ENCODE measurements around the gene SYNE2. TPM values are rescaled to one million over a fixed set of nuclear protein-coding genes. Genes with fewer than 3 reads are reported as not detected.

The SYNE2 gene
- total and polyA plus RNA-seq, 2 donors (not counting 3 experiments of a cell fraction or from before 2014, with no cell fraction given) = 16.0 to 53.7 TPM

DNA sequence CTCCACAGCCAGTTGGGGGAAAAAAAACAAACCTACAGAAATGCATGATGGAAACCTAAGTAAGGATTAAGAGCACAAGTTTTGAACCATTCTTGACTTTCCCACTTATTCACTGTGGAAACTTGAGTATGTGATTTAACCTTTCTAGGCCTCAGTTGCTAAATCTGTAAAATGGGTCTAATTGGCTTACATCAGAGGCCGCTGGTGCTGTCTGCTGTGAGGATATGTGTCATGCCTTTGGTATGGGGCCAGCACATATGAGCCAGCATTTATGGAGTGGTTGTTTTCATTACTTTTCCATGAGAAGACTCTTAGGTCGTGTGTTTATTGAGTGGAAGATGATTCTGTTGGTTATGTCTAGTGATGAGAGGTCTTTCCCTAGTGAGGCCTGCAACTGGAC lies 339.0 kb downstream of the SYNE2 start:
- dilution Hi-C loops (cut with MboI; ENCODE audit: extremely low pct_ligation_motif_present, low sequenced_read_pairs) = no loop called here
- ChIA-PET CTCF (interaction anchor here (1.6 kb wide), 1 partner anchor 104 kb away, joined by 5 read pairs; no protein-coding TSS in a partner anchor), POLR2A (no interaction called here)
- no TSS peak for BruUV-seq (replicated peaks)
- peak; percentile 68 for FAIRE-seq
- H3K4me3 ChIP-seq (replicated peaks in 1 of 3; ENCODE audit: insufficient read depth in 1 of 3, low read depth in 1 of 3, low read length in 3 of 3) = no peak overlapping the region
- no peak overlapping the region for H2AFZ ChIP-seq (ENCODE audit: low read depth, low read length)
- TF ChIP-seq EZH2 (IDR thresholded peaks at IDR 0.05; ENCODE audit: borderline replicate concordance, low read depth, low read length, severe bottlenecking) (no peak), JUN (IDR thresholded peaks at IDR 0.05; ENCODE audit: borderline replicate concordance, insufficient read depth, insufficient read length, low read depth) (peak; percentile 62), FOS (IDR thresholded peaks at IDR 0.05; ENCODE audit: borderline replicate concordance, insufficient read depth, low read length) (peak; percentile 68)
- TF ChIP-seq, protein P1, sequence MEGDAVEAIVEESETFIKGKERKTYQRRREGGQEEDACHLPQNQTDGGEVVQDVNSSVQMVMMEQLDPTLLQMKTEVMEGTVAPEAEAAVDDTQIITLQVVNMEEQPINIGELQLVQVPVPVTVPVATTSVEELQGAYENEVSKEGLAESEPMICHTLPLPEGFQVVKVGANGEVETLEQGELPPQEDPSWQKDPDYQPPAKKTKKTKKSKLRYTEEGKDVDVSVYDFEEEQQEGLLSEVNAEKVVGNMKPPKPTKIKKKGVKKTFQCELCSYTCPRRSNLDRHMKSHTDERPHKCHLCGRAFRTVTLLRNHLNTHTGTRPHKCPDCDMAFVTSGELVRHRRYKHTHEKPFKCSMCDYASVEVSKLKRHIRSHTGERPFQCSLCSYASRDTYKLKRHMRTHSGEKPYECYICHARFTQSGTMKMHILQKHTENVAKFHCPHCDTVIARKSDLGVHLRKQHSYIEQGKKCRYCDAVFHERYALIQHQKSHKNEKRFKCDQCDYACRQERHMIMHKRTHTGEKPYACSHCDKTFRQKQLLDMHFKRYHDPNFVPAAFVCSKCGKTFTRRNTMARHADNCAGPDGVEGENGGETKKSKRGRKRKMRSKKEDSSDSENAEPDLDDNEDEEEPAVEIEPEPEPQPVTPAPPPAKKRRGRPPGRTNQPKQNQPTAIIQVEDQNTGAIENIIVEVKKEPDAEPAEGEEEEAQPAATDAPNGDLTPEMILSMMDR (IDR thresholded peaks at IDR 0.05; ENCODE audit: extremely low read depth in 1 of 2, insufficient read depth in 1 of 2, low read depth in 1 of 2, low read length in 2 of 2) = no peak
- no peaks in the 10 kb centered on the region for H4K20me1 ChIP-seq (replicated peaks; ENCODE audit: control insufficient read depth, extremely low read depth, insufficient read depth, low read length)
- H3K79me2 ChIP-seq (ENCODE audit: control insufficient read depth, insufficient read depth, low read length) = no peaks in the 10 kb centered on the region
- H3K9me3 ChIP-seq (replicated peaks; ENCODE audit: control insufficient read depth, insufficient read depth, low read length) = no peaks in the 10 kb centered on the region
- no peak overlapping the region for H3K4me2 ChIP-seq (ENCODE audit: insufficient read depth, low read length)
- peaks cover 0 to 3% of the 10 kb centered on the region in 2 experiments for H3K36me3 ChIP-seq (ENCODE audit: control insufficient read depth in 2 of 2, extremely low read depth in 1 of 2, insufficient read depth in 2 of 2, low read length in 2 of 2)
- H3K4me1 ChIP-seq (ENCODE audit: control insufficient read depth, extremely low read depth, insufficient read depth, low read length) = no peaks in the 10 kb centered on the region
- no peaks in the 10 kb centered on the region for H3K27me3 ChIP-seq (ENCODE audit: control insufficient read depth in 2 of 2, insufficient read depth in 2 of 2, low read length in 2 of 2)
- DNase-seq (ENCODE audit: low read depth, low spot score) = peak; percentile 79
- no peaks in the 10 kb centered on the region for H3K9me1 ChIP-seq (replicated peaks; ENCODE audit: control insufficient read depth, extremely low read depth, insufficient read depth, low read length)
- intact Hi-C loops (cut with micrococcal nuclease) = no loop called here
- no peak overlapping the region for H3K9ac ChIP-seq (replicated peaks; ENCODE audit: extremely low read depth, insufficient read depth, low read length)
- H3K27ac ChIP-seq (ENCODE audit: insufficient read depth, low read depth, low read length) = peak overlapping the region; percentile 13

DNA sequence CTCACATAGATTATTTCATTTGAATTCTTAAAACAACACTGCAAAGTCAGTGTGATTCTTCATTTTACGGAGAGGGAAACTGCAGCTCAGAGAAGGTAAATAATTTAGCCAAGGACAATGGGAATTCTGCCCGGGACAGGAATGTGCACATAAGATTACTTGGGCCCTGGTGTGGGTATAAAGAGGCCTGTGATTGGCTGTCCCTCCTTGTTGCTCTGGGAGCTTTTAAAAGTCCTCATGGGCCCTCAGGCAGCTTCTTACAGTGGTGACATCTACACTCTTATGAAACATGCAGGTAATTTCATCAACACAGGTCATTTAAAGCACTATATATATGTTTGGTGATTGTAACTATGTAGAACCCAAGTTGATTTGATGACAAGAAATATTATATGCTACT lies 341.0 kb downstream of the SYNE2 start:
- dilution Hi-C loops (cut with MboI; ENCODE audit: extremely low pct_ligation_motif_present, low sequenced_read_pairs) (no loop called here), intact Hi-C loops (cut with micrococcal nuclease) (no loop called here)
- Histone ChIP-seq H2AFZ (ENCODE audit: low read depth, low read length) (no peak overlapping the region), H3K27me3 (ENCODE audit: control insufficient read depth in 2 of 2, insufficient read depth in 2 of 2, low read length in 2 of 2) (no peaks in the 10 kb centered on the region), H3K9ac (replicated peaks; ENCODE audit: extremely low read depth, insufficient read depth, low read length) (no peak overlapping the region), H3K4me1 (ENCODE audit: control insufficient read depth, extremely low read depth, insufficient read depth, low read length) (no peaks in the 10 kb centered on the region), H3K36me3 (ENCODE audit: control insufficient read depth in 2 of 2, extremely low read depth in 1 of 2, insufficient read depth in 2 of 2, low read length in 2 of 2) (peaks cover 0 to 3% of the 10 kb centered on the region in 2 experiments), H4K20me1 (replicated peaks; ENCODE audit: control insufficient read depth, extremely low read depth, insufficient read depth, low read length) (no peaks in the 10 kb centered on the region), H3K4me2 (ENCODE audit: insufficient read depth, low read length) (no peak overlapping the region), H3K9me3 (replicated peaks; ENCODE audit: control insufficient read depth, insufficient read depth, low read length) (no peaks in the 10 kb centered on the region), H3K79me2 (ENCODE audit: control insufficient read depth, insufficient read depth, low read length) (no peaks in the 10 kb centered on the region), H3K9me1 (replicated peaks; ENCODE audit: control insufficient read depth, extremely low read depth, insufficient read depth, low read length) (no peaks in the 10 kb centered on the region), H3K27ac (ENCODE audit: insufficient read depth, low read depth, low read length) (no peak overlapping the region), H3K4me3 (replicated peaks in 1 of 3; ENCODE audit: insufficient read depth in 1 of 3, low read depth in 1 of 3, low read length in 3 of 3) (no peak overlapping the region)
- BruUV-seq (replicated peaks) = no TSS peak
- no peak for FAIRE-seq
- no peak for DNase-seq (ENCODE audit: low read depth, low spot score)
- ChIA-PET POLR2A (no interaction called here), CTCF (interaction anchor here (0.9 kb wide), 1 partner anchor 14 kb away, joined by 3 read pairs; no protein-coding TSS in a partner anchor)
- TF ChIP-seq, protein P1 (IDR thresholded peaks at IDR 0.05; ENCODE audit: extremely low read depth in 1 of 2, insufficient read depth in 1 of 2, low read depth in 1 of 2, low read length in 2 of 2) = no peak
- TF ChIP-seq EZH2 (IDR thresholded peaks at IDR 0.05; ENCODE audit: borderline replicate concordance, low read depth, low read length, severe bottlenecking) (no peak), GATA2 (IDR thresholded peaks at IDR 0.05; ENCODE audit: insufficient read depth, insufficient read length, low read depth, low read length) (no peak), FOS (IDR thresholded peaks at IDR 0.05; ENCODE audit: borderline replicate concordance, insufficient read depth, low read length) (no peak), POLR2AphosphoS5 (IDR thresholded peaks at IDR 0.05; ENCODE audit: insufficient read depth, low read depth, low read length) (no peak), POLR2A (IDR thresholded peaks at IDR 0.05; ENCODE audit: low read depth, low read length) (no peak), MYC (IDR thresholded peaks at IDR 0.05; ENCODE audit: low read depth, low read length) (no peak), JUN (IDR thresholded peaks at IDR 0.05; ENCODE audit: borderline replicate concordance, insufficient read depth, insufficient read length, low read depth) (no peak)
- TF ChIP-seq, protein P2, sequence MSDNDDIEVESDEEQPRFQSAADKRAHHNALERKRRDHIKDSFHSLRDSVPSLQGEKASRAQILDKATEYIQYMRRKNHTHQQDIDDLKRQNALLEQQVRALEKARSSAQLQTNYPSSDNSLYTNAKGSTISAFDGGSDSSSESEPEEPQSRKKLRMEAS (IDR thresholded peaks at IDR 0.05; ENCODE audit: insufficient read depth, insufficient read length) = no peak

Measured in endothelial cell of umbilical vein (primary cell).